Smooth muscle cell (in vitro differentiated cells): ENCODE results near the gene DST. TPM values are rescaled to one million over a fixed set of nuclear protein-coding genes. Genes with fewer than 3 reads are reported as not detected.

Experiments used
- DNase-seq: peaks from one replicate; lab custom pipeline; 2025; ENCODE audit not compliant: unreplicated experiment; lab: John Stamatoyannopoulos, UW
- H2AFZ ChIP-seq: fragments of 200-600 bp; sonication (generic); 2 replicates; pipeline ENCODE4 v1.6.0; 2016; ENCODE audit warnings: antibody characterized with exemption, low read depth, mild to moderate bottlenecking
- H3F3A ChIP-seq: fragments of 200-600 bp; sonication (generic); 2 replicates; pipeline ENCODE4 v1.6.0; 2017; ENCODE audit warnings: antibody characterized with exemption, low read depth
- H3K27ac ChIP-seq: fragments of 200-600 bp; sonication (generic); 2 replicates; pipeline ENCODE4 v1.5.1; 2016; ENCODE audit warnings: low read depth, mild to moderate bottlenecking
- H3K27me3 ChIP-seq: fragments of 200-600 bp; sonication (generic); 2 replicates; pipeline ENCODE4 v1.6.1; 2016; ENCODE audit warnings: low read depth, mild to moderate bottlenecking
- H3K36me3 ChIP-seq: fragments of 200-600 bp; sonication (generic); 2 replicates; pipeline ENCODE4 v1.5.1; 2016; ENCODE audit warnings: low read depth
- H3K4me1 ChIP-seq: fragments of 200-600 bp; sonication (generic); 2 replicates; pipeline ENCODE4 v1.5.1; 2016; ENCODE audit warnings: low read depth
- H3K4me2 ChIP-seq: fragments of 200-600 bp; sonication (generic); 2 replicates; pipeline ENCODE4 v1.6.0; 2016; ENCODE audit warnings: mild to moderate bottlenecking
- H3K4me3 ChIP-seq: fragments of 200-600 bp; sonication (generic); 2 replicates; pipeline ENCODE4 v1.5.1; 2016; ENCODE audit warnings: mild to moderate bottlenecking
- H3K79me2 ChIP-seq: fragments of 200-600 bp; sonication (generic); 2 replicates; pipeline ENCODE4 v1.6.0; 2016; ENCODE audit warnings: low read depth, mild to moderate bottlenecking
- H3K9ac ChIP-seq: fragments of 200-600 bp; sonication (generic); 2 replicates; pipeline ENCODE4 v1.6.0; 2016; ENCODE audit warnings: low read depth
- H3K9me3 ChIP-seq: fragments of 200-600 bp; sonication (generic); replicated peaks from 2 replicates; pipeline ENCODE4 v1.5.1; 2016; ENCODE audit warnings: low read depth
- H4K20me1 ChIP-seq: fragments of 200-600 bp; sonication (generic); 2 replicates; pipeline ENCODE4 v1.6.0; 2016; ENCODE audit warnings: low read depth
- CTCF ChIP-seq: fragments of 200-600 bp; sonication (generic); IDR thresholded peaks from 2 replicates; pipeline ENCODE4 v1.5.1; 2017; ENCODE audit warnings: borderline replicate concordance, mild to moderate bottlenecking, antibody characterized with exemption; ENCODE audit not compliant: insufficient read depth, poor library complexity, severe bottlenecking
- WGBS: methylation state at CpG from one replicate; pipeline ENCODE4 v1.1.7; 2016; ENCODE audit warnings: low lambda C conversion rate; 5-methylcytosine and 5-hydroxymethylcytosine counted together
- polyA plus RNA-seq: library from polyadenylated mRNA; unstranded; fragments of >200 nt; fragmentation: Nextera tagmentation; extraction: Ambion mirVana; gene quantifications from 2 replicates; pipeline ENCODE4 v1.2.1, GENCODE V29; 2016
- total RNA-seq: library from RNA; depleted of rRNA; stranded (reverse); fragments of >200 nt; gene quantifications from 2 replicates; pipeline ENCODE4 v1.2.3, GENCODE V29; 2014

The DST gene
- total and polyA plus RNA-seq, 2 experiments from 2014 or later = 17.1 to 186 TPM

- Histone ChIP-seq H3K9me3 (no peaks in the 10 kb centered on the region), H3K36me3 (peaks cover 5% of the 10 kb centered on the region), H4K20me1 (no peaks in the 10 kb centered on the region), H3F3A (no peaks in the 10 kb centered on the region), H3K4me2 (no peak overlapping the region), H2AFZ (no peak overlapping the region), H3K27me3 (no peaks in the 10 kb centered on the region), H3K9ac (no peak overlapping the region), H3K4me1 (peaks cover 4% of the 10 kb centered on the region), H3K4me3 (no peak overlapping the region), H3K27ac (no peak overlapping the region), H3K79me2 (no peaks in the 10 kb centered on the region)
- DNase-seq = no peak
- WGBS = 64% methylated on average over 2 of the region's 2 CpGs
- TF ChIP-seq CTCF = no peak
These were observed 128.3 kb downstream of the DST start for GRCh38 chr6:56514395-56514794.

GRCh38 chr6:56513631-56514030 is 129.1 kb downstream of the DST start:
- Histone ChIP-seq H3K4me1 (peaks cover 4% of the 10 kb centered on the region), H3K9ac (no peak overlapping the region), H3K79me2 (no peaks in the 10 kb centered on the region), H3K9me3 (no peaks in the 10 kb centered on the region), H3K36me3 (peaks cover 5% of the 10 kb centered on the region), H3K27me3 (no peaks in the 10 kb centered on the region), H4K20me1 (no peaks in the 10 kb centered on the region), H2AFZ (no peak overlapping the region), H3F3A (no peaks in the 10 kb centered on the region), H3K4me2 (no peak overlapping the region), H3K4me3 (no peak overlapping the region), H3K27ac (no peak overlapping the region)
- WGBS = 100% methylated on average over 1 of the region's 1 CpG
- DNase-seq = no peak
- TF ChIP-seq CTCF = no peak

- peaks cover 5% of the 10 kb centered on the region for H3K36me3 ChIP-seq
- no peak for TF ChIP-seq CTCF
- DNase-seq = no peak
- no peaks in the 10 kb centered on the region for H3K27me3 ChIP-seq
- no peak overlapping the region for H3K27ac ChIP-seq
- no peaks in the 10 kb centered on the region for H3F3A ChIP-seq
- no peak overlapping the region for H2AFZ ChIP-seq
- H4K20me1 ChIP-seq = no peaks in the 10 kb centered on the region
- no peaks in the 10 kb centered on the region for H3K9me3 ChIP-seq
- no peaks in the 10 kb centered on the region for H3K4me1 ChIP-seq
- no peak overlapping the region for H3K4me3 ChIP-seq
- 89% methylated on average over 2 of the region's 2 CpGs for WGBS
- H3K4me2 ChIP-seq = no peak overlapping the region
- H3K9ac ChIP-seq = no peak overlapping the region
- H3K79me2 ChIP-seq = no peaks in the 10 kb centered on the region
These were observed 131.1 kb downstream of the DST start for GRCh38 chr6:56511591-56511990.

- Histone ChIP-seq H3K9me3 (no peaks in the 10 kb centered on the region), H3K79me2 (no peaks in the 10 kb centered on the region), H3K9ac (no peak overlapping the region), H3K27ac (no peak overlapping the region), H3K36me3 (peaks cover 5% of the 10 kb centered on the region), H3K4me2 (no peak overlapping the region), H3K27me3 (no peaks in the 10 kb centered on the region), H3K4me3 (no peak overlapping the region), H3F3A (no peaks in the 10 kb centered on the region), H4K20me1 (no peaks in the 10 kb centered on the region), H2AFZ (no peak overlapping the region), H3K4me1 (no peaks in the 10 kb centered on the region)
- 80% methylated on average over 3 of the region's 3 CpGs for WGBS
- no peak for DNase-seq
- no peak for TF ChIP-seq CTCF
These were observed 131.6 kb downstream of the DST start for GRCh38 chr6:56510984-56511531.
